ENCODE data around the gene NR5A1.

DNA sequence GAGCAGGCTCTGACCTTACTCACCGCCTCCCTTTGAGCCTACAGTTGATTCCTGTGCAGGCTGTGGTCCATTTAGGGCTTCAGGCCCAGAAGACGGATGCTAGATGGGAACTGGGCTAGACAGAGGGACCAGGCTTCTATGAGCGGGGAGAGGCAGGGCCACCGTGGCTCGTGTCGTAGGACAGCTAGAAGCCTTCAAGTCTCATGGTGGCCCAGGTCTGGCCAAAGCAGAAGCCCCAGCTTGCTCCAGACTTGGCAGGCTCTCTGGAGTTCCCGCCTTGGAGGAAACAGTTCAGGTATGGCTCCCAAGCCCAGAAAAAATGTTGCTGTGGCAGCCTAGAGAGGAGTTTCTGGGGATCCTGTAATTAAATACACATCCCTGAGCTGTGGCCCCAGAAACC is 10.9 kb upstream of the NR5A1 start:
- TF ChIP-seq, protein P1, sequence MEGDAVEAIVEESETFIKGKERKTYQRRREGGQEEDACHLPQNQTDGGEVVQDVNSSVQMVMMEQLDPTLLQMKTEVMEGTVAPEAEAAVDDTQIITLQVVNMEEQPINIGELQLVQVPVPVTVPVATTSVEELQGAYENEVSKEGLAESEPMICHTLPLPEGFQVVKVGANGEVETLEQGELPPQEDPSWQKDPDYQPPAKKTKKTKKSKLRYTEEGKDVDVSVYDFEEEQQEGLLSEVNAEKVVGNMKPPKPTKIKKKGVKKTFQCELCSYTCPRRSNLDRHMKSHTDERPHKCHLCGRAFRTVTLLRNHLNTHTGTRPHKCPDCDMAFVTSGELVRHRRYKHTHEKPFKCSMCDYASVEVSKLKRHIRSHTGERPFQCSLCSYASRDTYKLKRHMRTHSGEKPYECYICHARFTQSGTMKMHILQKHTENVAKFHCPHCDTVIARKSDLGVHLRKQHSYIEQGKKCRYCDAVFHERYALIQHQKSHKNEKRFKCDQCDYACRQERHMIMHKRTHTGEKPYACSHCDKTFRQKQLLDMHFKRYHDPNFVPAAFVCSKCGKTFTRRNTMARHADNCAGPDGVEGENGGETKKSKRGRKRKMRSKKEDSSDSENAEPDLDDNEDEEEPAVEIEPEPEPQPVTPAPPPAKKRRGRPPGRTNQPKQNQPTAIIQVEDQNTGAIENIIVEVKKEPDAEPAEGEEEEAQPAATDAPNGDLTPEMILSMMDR (IDR thresholded peaks at IDR 0.05) = no peak
- no peak for TF ChIP-seq POLR2AphosphoS5 (IDR thresholded peaks at IDR 0.05)
- no peak for TF ChIP-seq EP300 (IDR thresholded peaks at IDR 0.05)
- no peak for TF ChIP-seq POLR2A (IDR thresholded peaks at IDR 0.05)

Measured in sigmoid colon (tissue), 4 donors.